ENCODE data around the gene NRIP3.
A peak's percentile ranks its signal among the peaks of the same experiment; 100 is the strongest.
"Not testable (repeated sequence)": the region's sequence is repeated elsewhere in the genome, so short reads cannot be mapped to it uniquely, and the experiment has no call there.

The NRIP3 gene

GRCh38 chr11:8971924-8972316, 31.9 kb downstream of the NRIP3 start:
- DNase-seq (ENCODE audit: low spot score) = no peak

DNA sequence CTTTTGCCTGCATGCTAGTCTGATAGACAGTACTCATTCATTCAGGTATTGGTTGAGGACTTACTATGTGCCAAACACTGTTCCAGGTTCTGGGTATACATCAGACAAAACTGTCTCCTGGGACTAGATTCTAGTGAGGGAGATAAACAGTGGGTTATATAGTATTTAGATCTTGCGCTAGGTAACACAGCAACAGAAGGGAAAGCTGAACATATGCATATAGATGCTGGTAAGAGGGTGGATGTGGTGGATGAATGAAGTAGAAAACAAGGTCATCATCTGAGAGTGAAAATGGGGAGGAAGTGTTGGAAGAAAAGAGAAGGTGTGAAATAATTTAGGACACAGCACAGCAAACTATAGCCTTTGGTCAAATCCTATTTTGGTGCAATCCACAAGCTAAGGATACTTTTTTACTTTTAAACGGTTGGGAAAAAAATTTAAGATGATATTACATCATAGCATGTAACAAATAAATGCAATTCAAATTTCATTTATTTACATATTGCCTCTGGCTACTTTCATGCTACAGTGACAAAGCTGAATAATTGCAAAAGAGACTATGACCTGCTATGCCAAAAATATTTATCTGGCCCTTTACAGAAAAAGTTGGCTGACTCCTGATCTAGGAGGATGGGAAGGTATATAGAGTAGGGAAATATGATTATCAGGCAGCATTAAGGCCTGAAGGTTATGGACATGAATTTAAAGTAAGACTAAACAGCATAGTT, 32.4 kb downstream of the NRIP3 start:
- no peak for DNase-seq (ENCODE audit: low spot score)

GRCh38 chr11:8967184-8967583, 36.6 kb downstream of the NRIP3 start:
- DNase-seq (ENCODE audit: low spot score) = no peak

DNA sequence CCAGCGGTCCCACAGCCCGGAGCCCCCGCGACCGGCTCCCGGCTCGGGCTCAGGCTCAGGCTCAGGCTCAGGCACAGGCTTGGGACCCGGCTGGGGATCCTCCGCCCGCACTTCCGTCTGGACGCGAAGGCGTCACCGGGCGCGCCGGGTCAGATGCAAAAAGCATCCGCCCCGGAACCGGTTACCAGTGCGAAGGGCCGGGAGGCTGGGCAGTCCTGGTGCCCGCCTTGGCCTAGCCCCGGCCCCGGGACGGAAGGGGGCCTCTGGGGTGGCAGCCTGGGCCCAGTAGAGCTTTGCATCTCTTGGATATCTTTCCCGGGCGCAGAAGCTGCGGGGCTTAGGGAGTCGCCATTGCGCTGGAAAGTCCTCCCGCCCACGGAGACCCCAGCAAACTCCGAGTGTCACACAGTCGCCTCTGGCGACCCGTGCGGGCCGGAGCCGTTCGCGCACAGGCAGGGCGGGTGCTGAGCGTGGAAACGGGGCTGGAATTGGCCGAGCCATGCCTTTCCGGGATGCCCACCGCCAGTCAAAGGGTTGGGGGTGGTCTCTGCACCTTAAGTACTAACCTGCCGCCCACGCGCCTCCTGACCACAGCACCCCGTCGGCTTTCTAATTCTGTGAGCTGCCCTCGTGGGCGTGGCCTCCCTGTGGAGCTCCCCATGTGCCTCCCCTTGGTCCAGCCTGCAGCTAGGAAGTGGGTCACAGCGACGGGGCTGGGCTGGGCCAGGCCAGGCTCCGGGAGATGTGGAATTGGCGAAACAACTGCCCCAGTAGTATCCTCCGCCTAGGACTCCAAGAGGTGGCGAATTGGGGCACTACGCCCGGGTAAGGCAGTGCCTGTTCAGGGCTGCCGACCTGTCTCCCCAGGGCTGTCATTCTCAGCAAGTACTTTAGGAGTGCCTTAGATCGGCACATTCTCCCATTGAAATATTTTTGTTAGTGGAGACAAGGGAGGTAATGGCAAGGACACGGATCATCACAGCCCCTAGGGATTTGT, 39.2 kb downstream of the NRIP3 start, which contains the start of gene TMEM9B:
TSS of gene TMEM9B (minus strand) at position 119 of the 997 bp plus-strand sequence. CDS start 129 bp downstream, outside the sequence.
- DNase-seq (ENCODE audit: low spot score) = peak; percentile 82

DNA sequence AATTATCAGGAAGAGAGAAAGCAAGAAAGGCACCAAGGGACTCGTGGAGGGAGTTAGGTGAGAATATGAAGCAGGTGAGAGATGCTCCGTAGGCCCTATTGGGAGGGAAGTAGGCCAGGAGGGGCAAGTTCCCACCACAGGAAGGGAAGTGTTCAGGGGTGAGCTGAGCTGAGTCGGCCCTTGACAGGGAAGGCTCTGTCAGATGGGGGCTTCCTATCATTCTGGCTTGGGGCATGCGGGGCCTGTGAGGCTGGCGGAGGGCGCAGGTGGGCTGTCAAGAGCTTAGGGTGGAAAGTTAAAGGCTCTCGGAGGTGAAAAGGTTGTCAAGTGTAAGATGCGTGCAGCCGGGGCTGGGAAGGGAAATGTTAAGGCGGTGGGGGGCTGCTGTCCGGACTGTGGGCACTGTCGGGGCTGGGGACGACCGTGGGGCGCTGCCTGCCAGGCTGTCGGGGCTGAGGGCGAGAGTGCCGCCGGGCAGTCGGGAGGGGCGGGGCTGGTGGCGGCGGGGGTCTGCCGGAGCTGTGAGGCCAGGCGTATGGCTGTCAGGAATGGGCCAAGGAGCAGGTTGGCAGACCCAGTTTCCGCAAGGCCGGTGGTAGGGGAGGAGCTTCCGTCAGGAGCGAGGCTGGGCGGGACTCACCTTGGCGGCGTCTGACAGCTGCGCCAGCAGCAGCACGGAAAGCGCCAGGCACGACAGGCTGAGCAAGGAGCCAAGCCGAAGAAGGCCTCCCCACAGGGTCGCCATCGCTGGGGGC, 40.1 kb downstream of the NRIP3 start:
- DNase-seq (ENCODE audit: low spot score) = peak; percentile 80

- no peak for DNase-seq (ENCODE audit: low spot score)
These were observed 41.0 kb downstream of the NRIP3 start for GRCh38 chr11:8962841-8963240.

DNA sequence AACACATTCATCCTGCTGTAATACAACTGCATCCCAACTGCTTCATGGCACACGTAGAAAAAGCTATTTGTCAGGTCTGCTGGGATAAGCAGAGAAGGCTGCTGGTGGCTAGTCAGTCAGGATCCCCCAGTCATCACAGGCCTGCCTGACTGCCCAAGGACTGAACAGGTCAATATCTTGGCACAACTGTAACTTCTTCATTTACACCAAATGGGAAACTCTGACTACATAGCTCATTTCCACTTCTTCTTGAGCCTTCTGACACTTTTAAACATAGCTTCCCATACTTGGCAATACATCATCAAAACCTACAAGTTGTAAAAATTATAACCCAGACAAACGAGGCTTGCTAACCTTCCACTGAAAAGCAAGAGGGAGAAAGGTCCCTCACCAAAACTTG, 42.4 kb downstream of the NRIP3 start:
- no peak for DNase-seq (ENCODE audit: low spot score)

DNA sequence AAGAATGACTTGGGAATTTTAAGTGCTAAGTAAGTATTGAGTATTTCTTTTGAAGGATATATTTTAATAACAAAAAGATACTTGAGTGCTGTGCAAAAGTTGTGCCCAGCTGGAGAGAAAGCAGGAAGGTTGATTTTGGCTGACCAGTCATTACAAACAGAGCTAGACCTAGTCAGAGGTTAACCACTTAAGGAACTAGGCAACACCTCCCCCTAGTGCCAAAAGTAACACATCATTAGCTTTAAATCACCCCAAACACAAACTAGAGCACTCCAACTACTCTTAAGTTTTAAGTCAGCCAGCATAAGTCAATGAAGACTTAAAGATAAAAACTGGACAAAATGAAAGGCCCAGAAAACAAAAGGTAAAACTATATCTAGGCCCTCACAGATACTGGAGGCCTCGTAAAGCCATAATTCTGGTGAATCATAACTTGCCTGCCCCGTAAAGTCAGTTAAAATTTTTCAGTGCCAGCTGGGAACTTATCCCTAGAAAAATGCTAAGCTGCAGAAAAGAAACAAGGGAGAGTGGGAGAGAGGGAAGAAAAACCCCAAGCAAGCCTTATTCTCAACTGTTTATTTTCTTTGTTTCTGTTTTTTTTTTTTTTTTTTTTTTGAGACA, 44.1 kb downstream of the NRIP3 start:
- peak; percentile 67 for DNase-seq (ENCODE audit: low spot score)

- no peak for DNase-seq (ENCODE audit: low spot score)
These were observed 46.9 kb downstream of the NRIP3 start for GRCh38 chr11:8956860-8957259.

DNA sequence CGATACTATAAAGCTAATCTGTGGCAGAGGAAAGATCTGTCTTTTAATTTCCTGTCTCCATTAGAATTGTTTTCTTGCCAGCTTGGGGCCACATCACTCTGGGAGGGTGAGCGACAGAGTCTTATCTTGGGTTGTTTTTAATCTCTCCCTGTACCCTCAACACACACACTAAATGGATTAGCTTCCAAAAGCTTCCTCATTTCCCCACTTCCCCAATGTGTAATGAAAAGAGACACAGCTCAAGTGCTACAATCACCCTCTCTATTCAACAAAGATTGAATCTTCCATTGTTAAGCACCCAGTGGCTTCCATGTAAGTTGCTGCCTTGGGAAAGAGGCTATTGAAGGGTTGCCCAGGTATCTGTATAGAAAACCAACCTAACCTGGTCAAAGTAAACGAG, 54.9 kb downstream of the NRIP3 start:
- no peak for DNase-seq (ENCODE audit: low spot score)

DNA sequence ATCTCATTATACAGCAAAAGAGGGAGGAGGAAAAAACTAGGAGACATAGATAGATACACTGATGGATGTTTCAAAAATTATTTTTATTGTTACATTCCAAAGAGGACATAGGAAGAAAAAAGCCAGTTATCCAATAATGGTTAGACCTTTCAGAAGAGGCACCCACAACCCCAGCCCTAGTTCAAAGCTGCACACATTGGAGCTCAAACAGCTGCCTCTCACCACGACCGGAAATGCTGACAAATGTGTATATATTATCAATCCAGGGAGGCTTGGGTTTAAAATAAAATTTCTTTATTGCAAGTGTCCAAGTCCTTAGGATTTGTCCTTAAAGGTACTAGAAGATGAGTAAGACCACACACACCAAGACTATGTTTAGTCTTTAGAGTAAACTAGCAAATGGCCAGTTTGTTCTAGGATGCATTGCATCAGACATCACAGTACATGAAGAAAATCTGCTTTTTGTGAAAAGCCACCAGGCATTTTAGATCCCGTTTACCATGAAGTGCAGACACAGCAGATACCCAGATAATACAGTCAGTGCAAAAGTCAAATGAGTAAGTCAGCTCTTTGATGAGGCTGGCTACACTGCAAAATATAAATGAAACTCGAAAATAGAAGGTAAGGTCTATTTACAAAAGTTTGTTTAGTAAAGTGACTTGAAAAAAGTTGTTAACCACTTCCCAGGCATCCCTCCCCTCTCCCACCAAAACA, 56.4 kb downstream of the NRIP3 start:
- no peak for DNase-seq (ENCODE audit: low spot score)

DNA sequence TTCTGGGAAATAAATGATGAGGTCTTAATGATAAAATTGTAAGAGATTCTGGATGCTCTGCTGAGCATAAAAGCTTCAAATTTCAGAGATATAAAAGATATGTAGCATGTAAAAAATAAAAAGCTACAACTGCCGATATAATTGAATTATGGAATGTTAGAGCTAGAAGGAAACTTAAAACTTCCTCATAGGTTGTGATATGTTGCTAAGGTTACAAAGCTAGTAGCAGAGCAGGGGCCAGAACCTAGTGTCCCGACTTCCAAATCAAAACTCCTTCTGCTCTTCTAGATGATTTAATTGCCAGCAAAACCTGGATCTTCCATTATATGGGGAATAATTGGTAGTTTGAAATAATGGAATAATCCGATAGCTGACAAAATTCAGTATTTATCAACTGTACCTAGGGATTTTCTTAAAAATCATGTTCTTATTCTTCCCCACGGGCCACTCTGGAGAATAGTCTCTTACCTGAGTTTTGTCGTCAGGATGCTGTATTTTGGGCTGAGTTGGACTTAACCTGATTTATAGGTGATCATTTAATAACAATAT, 61.2 kb downstream of the NRIP3 start, which contains the start of gene ASCL3:
TSS of gene ASCL3 (minus strand) at position 499 of the 549 bp plus-strand sequence. CDS start 4,855 bp downstream, outside the sequence.
- no peak for DNase-seq (ENCODE audit: low spot score)

DNA sequence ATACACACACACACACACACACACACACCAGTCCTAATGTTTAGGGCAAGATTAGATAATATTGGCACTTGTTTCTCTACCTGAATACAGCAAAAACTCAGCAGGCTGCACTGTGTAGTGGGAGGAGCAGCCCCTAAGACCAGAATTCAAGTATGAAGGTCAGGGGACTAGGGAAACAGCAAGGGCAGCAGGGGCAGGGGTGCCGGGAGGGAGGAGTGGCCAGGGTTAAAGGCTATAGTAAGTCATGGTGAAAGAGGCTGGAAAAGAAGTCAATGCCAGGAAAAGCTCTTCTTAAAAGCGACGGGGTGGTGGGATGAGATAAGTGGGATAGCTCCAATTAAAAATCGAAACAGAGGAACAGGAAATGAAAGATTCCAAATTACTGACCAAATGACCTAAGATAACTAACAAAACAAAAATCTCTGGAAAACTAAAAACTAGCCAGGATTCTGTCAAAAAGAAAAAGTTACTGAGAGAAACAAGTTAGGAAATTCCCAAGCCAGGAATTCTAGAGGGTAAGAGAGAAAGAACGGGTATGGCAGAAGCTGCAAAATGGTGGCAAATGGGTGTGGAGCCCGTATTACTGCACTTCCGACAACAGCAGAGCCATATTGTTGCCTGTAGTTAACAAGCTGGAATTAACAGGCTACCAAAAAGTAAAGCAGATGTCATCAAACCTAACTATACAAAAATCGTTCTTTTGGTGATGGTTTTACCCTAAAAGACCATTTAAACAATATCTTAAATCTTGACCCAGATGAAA, 62.3 kb downstream of the NRIP3 start:
- no peak for DNase-seq (ENCODE audit: low spot score)

- DNase-seq (ENCODE audit: low spot score) = no peak
These were observed 66.1 kb downstream of the NRIP3 start for GRCh38 chr11:8937659-8938058.

DNA sequence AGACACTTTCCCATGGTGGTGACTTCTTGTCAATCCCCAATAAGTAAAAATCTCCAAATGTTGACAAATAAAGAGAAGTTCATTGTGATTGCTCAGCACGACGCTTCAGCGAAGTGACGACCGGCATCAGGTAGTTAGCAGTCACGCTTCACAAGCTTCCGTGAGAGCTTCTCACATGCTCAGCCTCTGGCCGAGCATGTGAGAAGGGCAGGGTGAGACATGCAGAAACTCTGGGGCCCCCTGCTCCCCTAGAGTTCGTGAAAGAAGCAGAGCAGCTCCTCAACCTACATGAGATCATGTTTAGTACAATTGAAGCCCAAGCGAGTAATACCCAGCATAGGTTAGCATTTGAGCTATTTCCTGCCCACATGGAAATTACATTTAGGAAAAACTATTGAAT, 66.6 kb downstream of the NRIP3 start:
- no peak for DNase-seq (ENCODE audit: low spot score)

DNA sequence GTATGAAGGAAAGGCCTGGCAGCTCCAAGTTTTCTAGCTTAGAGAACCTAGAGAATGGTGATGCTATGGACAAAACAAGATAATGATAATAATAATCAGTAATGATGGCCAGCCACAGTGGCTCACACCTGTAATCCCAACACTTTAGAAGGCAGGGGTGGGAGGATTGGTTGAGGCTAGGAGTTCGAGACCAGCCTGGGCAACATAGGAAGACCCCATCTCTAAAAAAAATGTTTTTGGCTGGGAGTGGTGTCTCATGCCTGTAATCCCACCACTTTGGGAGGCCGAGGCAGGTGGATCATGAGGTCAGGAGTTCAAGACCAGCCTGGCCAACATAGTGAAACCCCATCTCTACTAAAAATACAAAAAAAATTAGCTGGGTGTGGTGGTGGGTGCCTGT, 68.0 kb downstream of the NRIP3 start:
- DNase-seq (ENCODE audit: low spot score) = not testable (repeated sequence)

GRCh38 chr11:8934742-8935488, 68.9 kb downstream of the NRIP3 start:
- DNase-seq (ENCODE audit: low spot score) = no peak

- DNase-seq (ENCODE audit: low spot score) = no peak
These were observed 69.9 kb downstream of the NRIP3 start for GRCh38 chr11:8933931-8934330.

DNA sequence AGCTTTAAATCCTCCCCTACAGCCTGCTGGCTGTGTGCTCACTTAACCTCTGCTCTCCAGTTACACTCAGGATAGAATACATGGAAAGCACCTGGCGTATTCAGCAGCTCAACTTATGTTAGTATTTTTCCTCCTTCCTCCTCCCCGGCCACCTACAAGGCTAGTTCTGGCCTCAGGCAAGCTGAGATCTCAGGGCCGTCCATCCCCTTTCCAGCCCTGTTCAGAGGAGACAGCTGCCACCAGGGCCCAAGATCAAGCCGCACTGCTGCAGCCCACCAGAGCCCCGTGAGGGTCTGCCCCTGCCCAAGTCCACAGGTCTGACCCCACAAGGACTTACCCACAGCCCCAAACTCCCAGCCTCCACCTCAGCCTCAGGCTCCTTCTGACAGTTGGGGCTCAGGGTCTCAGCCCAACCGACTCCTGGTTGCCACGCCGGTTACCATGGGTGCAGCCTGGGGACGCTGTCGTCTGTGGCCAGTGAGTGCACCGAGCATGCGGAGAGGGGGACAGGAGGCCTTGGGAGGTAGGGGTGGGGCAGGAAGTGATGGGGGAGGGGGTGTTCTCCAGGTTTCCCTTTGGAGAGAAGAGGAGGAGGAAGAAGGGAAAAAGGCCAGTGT, 71.1 kb downstream of the NRIP3 start, which contains the start of gene C11orf16:
TSS of gene C11orf16 (minus strand) at position 384 of the 617 bp plus-strand sequence. CDS start 639 bp downstream, outside the sequence.
- DNase-seq (ENCODE audit: low spot score) = no peak

Measured in germinal center (tissue), 1 donor.